ENCODE measurements around the gene TAF7. TPM values are rescaled to one million over a fixed set of nuclear protein-coding genes. Genes with fewer than 3 reads are reported as not detected.
"Not testable (repeated sequence)": the region's sequence is repeated elsewhere in the genome, so short reads cannot be mapped to it uniquely, and the experiment has no call there.

Gene TAF7
- total RNA-seq, 1 experiment from 2014 or later: 85.9 TPM

- Histone ChIP-seq H3K9me2 (replicated peaks; ENCODE audit: insufficient read depth, low read length) (no peaks in the 10 kb centered on the region), H3K27me3 (ENCODE audit: low read length) (no peaks in the 10 kb centered on the region), H3K4me3 (ENCODE audit: low read length) (no peak within 1 kb of the TSS), H3K27ac (ENCODE audit: low read length) (no peak within 1 kb of the TSS), H3K79me2 (ENCODE audit: low read length) (no peaks in the 10 kb centered on the region), H3K9me3 (ENCODE audit: low read length) (no peaks in the 10 kb centered on the region), H2AFZ (ENCODE audit: low read length) (no peak within 1 kb of the TSS), H3K36me3 (ENCODE audit: insufficient read depth, low read length) (no peaks in the 10 kb centered on the region), H4K20me1 (ENCODE audit: insufficient read depth, low read depth, low read length) (no peaks in the 10 kb centered on the region), H3K9ac (ENCODE audit: low read length) (no peak within 1 kb of the TSS), H3K4me2 (ENCODE audit: low read depth, low read length, poor library complexity, severe bottlenecking) (no peak within 1 kb of the TSS), H3K4me1 (ENCODE audit: low read length) (peaks cover under 1% of the 10 kb centered on the region; the same call in 1 of the 2 replicates)
- peak; percentile 77 for DNase-seq
Observed at GRCh38 chr5:141343242-141343952, 22.8 kb upstream of the TAF7 start, which contains the start of gene PCDHGA3. TSS of gene PCDHGA3 (plus strand) at chr5:141343829. CDS start at chr5:141344034, 205 bp downstream.

- H3K9me3 ChIP-seq (ENCODE audit: low read length): no peaks in the 10 kb centered on the region
- no peak overlapping the region for H2AFZ ChIP-seq (ENCODE audit: low read length)
- H3K4me3 ChIP-seq (ENCODE audit: low read length): no peak overlapping the region
- H3K79me2 ChIP-seq (ENCODE audit: low read length): no peaks in the 10 kb centered on the region
- no peaks in the 10 kb centered on the region for H3K27me3 ChIP-seq (ENCODE audit: low read length)
- H4K20me1 ChIP-seq (ENCODE audit: insufficient read depth, low read depth, low read length): no peaks in the 10 kb centered on the region
- no peak for DNase-seq
- no peak overlapping the region for H3K27ac ChIP-seq (ENCODE audit: low read length)
- no peaks in the 10 kb centered on the region for H3K9me2 ChIP-seq (replicated peaks; ENCODE audit: insufficient read depth, low read length)
- H3K4me2 ChIP-seq (ENCODE audit: low read depth, low read length, poor library complexity, severe bottlenecking): no peak overlapping the region
- no peak overlapping the region for H3K9ac ChIP-seq (ENCODE audit: low read length)
- H3K36me3 ChIP-seq (ENCODE audit: insufficient read depth, low read length): no peaks in the 10 kb centered on the region
- H3K4me1 ChIP-seq (ENCODE audit: low read length): peaks cover 4% of the 10 kb centered on the region; the same call in 1 of the 2 replicates
Observed at GRCh38 chr5:141342773-141343172, 22.2 kb upstream of the TAF7 start.

GRCh38 chr5:141340781-141341354 is 20.3 kb upstream of the TAF7 start:
- not testable (repeated sequence) for H3K4me1 ChIP-seq (ENCODE audit: low read length); H4K20me1 ChIP-seq (ENCODE audit: insufficient read depth, low read depth, low read length); H3K4me2 ChIP-seq (ENCODE audit: low read depth, low read length, poor library complexity, severe bottlenecking); H3K36me3 ChIP-seq (ENCODE audit: insufficient read depth, low read length); H3K79me2 ChIP-seq (ENCODE audit: low read length); H3K27me3 ChIP-seq (ENCODE audit: low read length); H3K9ac ChIP-seq (ENCODE audit: low read length); H3K9me2 ChIP-seq (replicated peaks; ENCODE audit: insufficient read depth, low read length); DNase-seq; H3K4me3 ChIP-seq (ENCODE audit: low read length); H3K9me3 ChIP-seq (ENCODE audit: low read length); H2AFZ ChIP-seq (ENCODE audit: low read length); H3K27ac ChIP-seq (ENCODE audit: low read length)

- Histone ChIP-seq H2AFZ (ENCODE audit: low read length) (no peak within 1 kb of the TSS), H3K36me3 (ENCODE audit: insufficient read depth, low read length) (no peaks in the 10 kb centered on the region), H3K4me2 (ENCODE audit: low read depth, low read length, poor library complexity, severe bottlenecking) (no peak within 1 kb of the TSS)
Observed at GRCh38 chr5:141338538-141339306, 18.1 kb upstream of the TAF7 start, which contains the start of gene PCDHGA2. TSS of gene PCDHGA2 (plus strand) at chr5:141338760.

GRCh38 chr5:141332571-141332970 is 12.0 kb upstream of the TAF7 start:
- H3K4me2 ChIP-seq (ENCODE audit: low read depth, low read length, poor library complexity, severe bottlenecking); DNase-seq; H3K79me2 ChIP-seq (ENCODE audit: low read length); H3K9ac ChIP-seq (ENCODE audit: low read length); H3K27me3 ChIP-seq (ENCODE audit: low read length); H2AFZ ChIP-seq (ENCODE audit: low read length); H4K20me1 ChIP-seq (ENCODE audit: insufficient read depth, low read depth, low read length); H3K9me3 ChIP-seq (ENCODE audit: low read length); H3K4me3 ChIP-seq (ENCODE audit: low read length); H3K36me3 ChIP-seq (ENCODE audit: insufficient read depth, low read length); H3K27ac ChIP-seq (ENCODE audit: low read length); H3K9me2 ChIP-seq (replicated peaks; ENCODE audit: insufficient read depth, low read length): not testable (repeated sequence)
- H3K4me1 ChIP-seq (ENCODE audit: low read length): peaks cover 28% of the 10 kb centered on the region

More at GRCh38 chr5:141338538-141339306, 18.1 kb upstream of the TAF7 start, which contains the start of gene PCDHGA2:
- Histone ChIP-seq H3K27me3 (ENCODE audit: low read length) (no peaks in the 10 kb centered on the region), H3K9me3 (ENCODE audit: low read length) (no peaks in the 10 kb centered on the region), H4K20me1 (ENCODE audit: insufficient read depth, low read depth, low read length) (no peaks in the 10 kb centered on the region), H3K9me2 (replicated peaks; ENCODE audit: insufficient read depth, low read length) (no peaks in the 10 kb centered on the region), H3K79me2 (ENCODE audit: low read length) (no peaks in the 10 kb centered on the region), H3K9ac (ENCODE audit: low read length) (no peak within 1 kb of the TSS), H3K4me1 (ENCODE audit: low read length) (peaks cover 17% of the 10 kb centered on the region), H3K4me3 (ENCODE audit: low read length) (no peak within 1 kb of the TSS), H3K27ac (ENCODE audit: low read length) (no peak within 1 kb of the TSS)
- peak; percentile 89 for DNase-seq

- no peaks in the 10 kb centered on the region for H3K9me3 ChIP-seq (ENCODE audit: low read length)
- no peaks in the 10 kb centered on the region for H3K27me3 ChIP-seq (ENCODE audit: low read length)
- H3K4me2 ChIP-seq (ENCODE audit: low read depth, low read length, poor library complexity, severe bottlenecking): peak within 1 kb of the TSS; percentile 58
- H2AFZ ChIP-seq (ENCODE audit: low read length): peak within 1 kb of the TSS; percentile 46
- no peak within 1 kb of the TSS for H3K27ac ChIP-seq (ENCODE audit: low read length)
- H3K9ac ChIP-seq (ENCODE audit: low read length): peak within 1 kb of the TSS; percentile 62
- H4K20me1 ChIP-seq (ENCODE audit: insufficient read depth, low read depth, low read length): no peaks in the 10 kb centered on the region
- no peaks in the 10 kb centered on the region for H3K36me3 ChIP-seq (ENCODE audit: insufficient read depth, low read length)
- peak within 1 kb of the TSS; percentile 46 for H3K4me3 ChIP-seq (ENCODE audit: low read length)
- no peaks in the 10 kb centered on the region for H3K9me2 ChIP-seq (replicated peaks; ENCODE audit: insufficient read depth, low read length)
- DNase-seq: peak; percentile 89
- peaks cover 28% of the 10 kb centered on the region for H3K4me1 ChIP-seq (ENCODE audit: low read length)
- no peaks in the 10 kb centered on the region for H3K79me2 ChIP-seq (ENCODE audit: low read length)
Observed at GRCh38 chr5:141330299-141331080, 9.9 kb upstream of the TAF7 start, which contains the start of gene PCDHGA1. TSS of gene PCDHGA1 (plus strand) at chr5:141330514.

- no peak for DNase-seq
- Histone ChIP-seq H3K27me3 (ENCODE audit: low read length) (no peaks in the 10 kb centered on the region), H3K27ac (ENCODE audit: low read length) (no peak overlapping the region), H4K20me1 (ENCODE audit: insufficient read depth, low read depth, low read length) (no peaks in the 10 kb centered on the region), H3K4me2 (ENCODE audit: low read depth, low read length, poor library complexity, severe bottlenecking) (no peak overlapping the region), H3K9me2 (replicated peaks; ENCODE audit: insufficient read depth, low read length) (no peaks in the 10 kb centered on the region), H3K4me1 (ENCODE audit: low read length) (peaks cover 13% of the 10 kb centered on the region), H3K9ac (ENCODE audit: low read length) (no peak overlapping the region), H3K79me2 (ENCODE audit: low read length) (no peaks in the 10 kb centered on the region), H3K36me3 (ENCODE audit: insufficient read depth, low read length) (no peaks in the 10 kb centered on the region), H3K9me3 (ENCODE audit: low read length) (no peaks in the 10 kb centered on the region), H2AFZ (ENCODE audit: low read length) (no peak overlapping the region), H3K4me3 (ENCODE audit: low read length) (no peak overlapping the region)
Observed at GRCh38 chr5:141328231-141328630, 7.6 kb upstream of the TAF7 start.

Measured in Karpas-422 (cell line).